Glutamatergic neuron (in vitro differentiated cells): ENCODE measurements around the gene CD1E. TPM values are rescaled to one million over a fixed set of nuclear protein-coding genes. Genes with fewer than 3 reads are reported as not detected.

ENCODE experiments used
- DNase-seq: peaks from one replicate; pipeline ENCODE4 v3.0.0; 2022
- H3K27ac Mint-ChIP-seq: one replicate; pipeline ENCODE4 v1.8.0; 2020; ENCODE audit warnings: mild to moderate bottlenecking, mixed read lengths, inconsistent platforms; ENCODE audit not compliant: unreplicated experiment
- H3K27me3 Mint-ChIP-seq: one replicate; pipeline ENCODE4 v1.8.0; 2020; ENCODE audit warnings: mild to moderate bottlenecking, moderate library complexity, mixed read lengths, inconsistent platforms; ENCODE audit not compliant: unreplicated experiment
- H3K36me3 Mint-ChIP-seq: one replicate; pipeline ENCODE4 v1.8.0; 2020; ENCODE audit warnings: mild to moderate bottlenecking, mixed read lengths, inconsistent platforms; ENCODE audit not compliant: unreplicated experiment
- H3K4me1 Mint-ChIP-seq: one replicate; pipeline ENCODE4 v1.8.0; 2020; ENCODE audit warnings: mild to moderate bottlenecking, low read depth, mixed read lengths, inconsistent platforms; ENCODE audit not compliant: unreplicated experiment
- H3K4me3 Mint-ChIP-seq: one replicate; pipeline ENCODE4 v1.8.0; 2020; ENCODE audit warnings: mild to moderate bottlenecking, mixed read lengths, inconsistent platforms; ENCODE audit not compliant: unreplicated experiment
- H3K9me3 Mint-ChIP-seq: one replicate; pipeline ENCODE4 v1.8.0; 2020; ENCODE audit warnings: mild to moderate bottlenecking, moderate library complexity, mixed read lengths, inconsistent platforms; ENCODE audit not compliant: unreplicated experiment
- CTCF ChIP-seq: fragments of 200-600 bp; sonication (generic); IDR thresholded peaks from one replicate; pipeline ENCODE4 v1.5.0; 2021; ENCODE audit not compliant: partially characterized antibody, unreplicated experiment
- total RNA-seq: library from RNA; stranded (reverse); fragmentation: NEBNext Ultra II Directional; extraction: Animal tissue kit (Norgen Biotek cat#: 25700); gene quantifications from one replicate; pipeline ENCODE4 v1.2.1, GENCODE V29; 2021; ENCODE audit not compliant: unreplicated experiment

The CD1E gene
- total RNA-seq, 1 donor from 2014 or later = not detected

- no peak within 1 kb of the TSS for H3K4me3 Mint-ChIP-seq
- H3K27me3 Mint-ChIP-seq = no peaks in the 10 kb centered on the region
- H3K27ac Mint-ChIP-seq = no peak within 1 kb of the TSS
- H3K36me3 Mint-ChIP-seq = no peaks in the 10 kb centered on the region
- no peak for TF ChIP-seq CTCF
- no peaks in the 10 kb centered on the region for H3K4me1 Mint-ChIP-seq
- no peaks in the 10 kb centered on the region for H3K9me3 Mint-ChIP-seq
- no peak for DNase-seq
Observed at GRCh38 chr1:158398818-158399514, 45.3 kb downstream of the CD1E start, which contains the start of gene OR10T2. OR10T2 (minus strand) TSS chr1:158399466; CDS start chr1:158399466, 0 bp downstream.

GRCh38 chr1:158400871-158401270, 47.2 kb downstream of the CD1E start:
- no peak overlapping the region for H3K4me3 Mint-ChIP-seq
- DNase-seq = no peak
- no peaks in the 10 kb centered on the region for H3K27me3 Mint-ChIP-seq
- H3K27ac Mint-ChIP-seq = no peak overlapping the region
- no peak for TF ChIP-seq CTCF
- H3K36me3 Mint-ChIP-seq = no peaks in the 10 kb centered on the region
- H3K9me3 Mint-ChIP-seq = no peaks in the 10 kb centered on the region
- H3K4me1 Mint-ChIP-seq = no peaks in the 10 kb centered on the region

GRCh38 chr1:158407092-158407491, 53.4 kb downstream of the CD1E start:
- Mint-ChIP-seq H3K27me3 (no peaks in the 10 kb centered on the region), H3K36me3 (no peaks in the 10 kb centered on the region), H3K27ac (no peak overlapping the region), H3K4me3 (no peak overlapping the region), H3K4me1 (no peaks in the 10 kb centered on the region), H3K9me3 (no peaks in the 10 kb centered on the region)
- TF ChIP-seq CTCF = no peak
- DNase-seq = no peak

Other genes with a start within 250 kb of the CD1E start
- 0.25 TPM for gene CD1D, start 173.0 kb upstream of the CD1E start, total RNA-seq
- gene CD1A, start 99.5 kb upstream of the CD1E start, total RNA-seq = not detected
- gene CD1C, start 64.0 kb upstream of the CD1E start, total RNA-seq = not detected
- not detected for gene CD1B, start 22.4 kb upstream of the CD1E start, total RNA-seq
- not detected for gene OR10T2, start 45.6 kb downstream of the CD1E start, total RNA-seq
- gene OR10K2, start 72.3 kb downstream of the CD1E start, total RNA-seq = not detected
- gene OR10K1, start 107.9 kb downstream of the CD1E start, total RNA-seq = not detected
- gene OR10R2, start 118.3 kb downstream of the CD1E start, total RNA-seq = not detected
- gene OR6Y1, start 200.5 kb downstream of the CD1E start, total RNA-seq = not detected
- not detected for gene OR6P1, start 216.7 kb downstream of the CD1E start, total RNA-seq
- not detected for gene OR10X1, start 226.0 kb downstream of the CD1E start, total RNA-seq